T-helper 22 cell (primary cell): ENCODE data around the gene BECN2.

Experiments used
- DNase-seq: peaks from one replicate; pipeline ENCODE4 v3.0.0-alpha.2; 2020; ENCODE audit warnings: low read depth

The BECN2 gene

GRCh38 chr1:241957692-241958494 lies at the start of gene BECN2:
BECN2 (plus strand) TSS chr1:241957767; CDS start chr1:241957767, 0 bp downstream.
- no peak for DNase-seq

GRCh38 chr1:241916196-241916595 lies 41.4 kb upstream of the BECN2 start:
- no peak for DNase-seq

- no peak for DNase-seq
Measured at GRCh38 chr1:241917487-241917886, 40.1 kb upstream of the BECN2 start.

GRCh38 chr1:241918879-241919278 lies 38.7 kb upstream of the BECN2 start:
- DNase-seq = no peak

- no peak for DNase-seq
Measured at GRCh38 chr1:241924080-241924808, 33.3 kb upstream of the BECN2 start.

GRCh38 chr1:241926141-241926540 lies 31.4 kb upstream of the BECN2 start:
- DNase-seq = no peak

- DNase-seq = no peak
Measured at GRCh38 chr1:241927321-241927720, 30.2 kb upstream of the BECN2 start.

GRCh38 chr1:241932845-241933244 lies 24.7 kb upstream of the BECN2 start:
- no peak for DNase-seq

GRCh38 chr1:241934201-241934848 lies 23.2 kb upstream of the BECN2 start:
- no peak for DNase-seq

- no peak for DNase-seq
Measured at GRCh38 chr1:241934866-241935265, 22.7 kb upstream of the BECN2 start.

- no peak for DNase-seq
Measured at GRCh38 chr1:241939798-241940197, 17.8 kb upstream of the BECN2 start.

GRCh38 chr1:241942738-241943137 lies 14.8 kb upstream of the BECN2 start:
- DNase-seq = no peak

GRCh38 chr1:241944300-241944699 lies 13.3 kb upstream of the BECN2 start:
- no peak for DNase-seq

GRCh38 chr1:241947354-241947753 lies 10.2 kb upstream of the BECN2 start:
- DNase-seq = no peak

- DNase-seq = no peak
Measured at GRCh38 chr1:241950390-241950789, 7.2 kb upstream of the BECN2 start.

GRCh38 chr1:241962153-241962552 lies 4.6 kb downstream of the BECN2 start:
- DNase-seq = no peak

- DNase-seq = no peak
Measured at GRCh38 chr1:241963722-241964121, 6.2 kb downstream of the BECN2 start.

GRCh38 chr1:241964550-241965282 lies 7.1 kb downstream of the BECN2 start:
- DNase-seq = no peak

GRCh38 chr1:241968611-241969010 lies 11.0 kb downstream of the BECN2 start:
- DNase-seq = no peak

- no peak for DNase-seq
Measured at GRCh38 chr1:241972703-241973369, 15.3 kb downstream of the BECN2 start.

GRCh38 chr1:241976229-241976628 lies 18.7 kb downstream of the BECN2 start:
- no peak for DNase-seq

GRCh38 chr1:241979071-241979470 lies 21.5 kb downstream of the BECN2 start:
- DNase-seq = no peak
